Endothelial cell of umbilical vein (primary cell): ENCODE measurements around the gene DSG2. TPM values are rescaled to one million over a fixed set of nuclear protein-coding genes. Genes with fewer than 3 reads are reported as not detected.

ENCODE experiments used
- BruUV-seq: library from RNA; stranded (reverse); fragments of 400-500 nt; replicated peaks from 2 replicates; lab custom pipeline; 2021; lab: Mats Ljungman, UMichigan
- CTCF ChIA-PET: fragments of 300-600, 350-600 bp; sonication (Branson Sonifier 250); formaldehyde crosslinking; loops from one replicate; lab custom pipeline; 2021; ENCODE audit warnings: antibody characterized with exemption, inconsistent platforms; lab: Charles Lee
- POLR2A ChIA-PET: fragments of 300-600, 350-600 bp; sonication (Branson Sonifier 250); formaldehyde crosslinking; loops from one replicate; lab custom pipeline; 2021; ENCODE audit warnings: antibody characterized with exemption, inconsistent platforms; lab: Charles Lee
- DNase-seq: peaks from one replicate; pipeline ENCODE4 v3.0.0-alpha.2; 2011; ENCODE audit warnings: low read depth, low spot score
- FAIRE-seq: peaks from 2 replicates; lab custom pipeline; 2011; peaks lifted over from hg19 to GRCh38; lab: Jason Lieb, UNC
- H2AFZ ChIP-seq: 2 replicates; pipeline ENCODE4 v1.6.0; 2012; ENCODE audit warnings: low read depth, low read length, control low read depth, inconsistent platforms
- H3K27ac ChIP-seq: 2 replicates; pipeline ENCODE4 v1.5.1; 2011; ENCODE audit warnings: low read depth, mild to moderate bottlenecking, control low read depth, low read length, moderate library complexity; ENCODE audit not compliant: insufficient read depth
- H3K27me3 ChIP-seq, 2 experiments: 2 replicates each; pipeline versions ENCODE4 v1.6.0 to v1.6.1; 2011; ENCODE audit warnings: low read length in 2 of 2, mixed read lengths in 1 of 2; ENCODE audit not compliant: control insufficient read depth in 2 of 2, insufficient read depth in 2 of 2
- H3K36me3 ChIP-seq, 2 experiments: 2 replicates in 1 of 2; 3 replicates in 1 of 2; pipeline ENCODE4 v1.5.1; 2011; ENCODE audit warnings: low read length in 2 of 2, mild to moderate bottlenecking in 1 of 2, moderate library complexity in 1 of 2; ENCODE audit not compliant: control insufficient read depth in 2 of 2, insufficient read depth in 2 of 2; ENCODE audit errors: extremely low read depth in 1 of 2
- H3K4me1 ChIP-seq: 3 replicates; pipeline ENCODE4 v1.5.1; 2011; ENCODE audit warnings: mild to moderate bottlenecking, low read length; ENCODE audit not compliant: control insufficient read depth, insufficient read depth; ENCODE audit errors: extremely low read depth
- H3K4me2 ChIP-seq: 2 replicates; pipeline ENCODE4 v1.6.1; 2011; ENCODE audit warnings: low read length, control low read depth, mixed read lengths; ENCODE audit not compliant: insufficient read depth
- H3K4me3 ChIP-seq, 3 experiments: fragments of 200-600 bp in 1 of 3; sonication (generic), shearing (Covaris generic) in 1 of 3; replicated peaks in 1 of 3; 2 replicates each; pipeline ENCODE4 v1.5.1; 2011 to 2016; ENCODE audit warnings: control low read depth in 3 of 3, low read length in 3 of 3, mild to moderate bottlenecking in 2 of 3, inconsistent platforms in 1 of 3, low read depth in 1 of 3, moderate library complexity in 1 of 3; ENCODE audit not compliant: insufficient read depth in 1 of 3
- H3K79me2 ChIP-seq: 2 replicates; pipeline ENCODE4 v1.6.0; 2012; ENCODE audit warnings: low read length, inconsistent platforms; ENCODE audit not compliant: control insufficient read depth, insufficient read depth
- H3K9ac ChIP-seq: replicated peaks from 2 replicates; pipeline ENCODE3; 2011; ENCODE audit warnings: low read length, control low read depth; ENCODE audit not compliant: insufficient read depth; ENCODE audit errors: extremely low read depth
- H3K9me1 ChIP-seq: replicated peaks from 3 replicates; pipeline ENCODE4 v1.6.0; 2011; ENCODE audit warnings: mild to moderate bottlenecking, low read length; ENCODE audit not compliant: control insufficient read depth, insufficient read depth; ENCODE audit errors: extremely low read depth
- H3K9me3 ChIP-seq: replicated peaks from 2 replicates; pipeline ENCODE4 v1.5.1; 2012; ENCODE audit warnings: low read length, inconsistent platforms; ENCODE audit not compliant: control insufficient read depth, insufficient read depth
- H4K20me1 ChIP-seq: replicated peaks from 2 replicates; pipeline ENCODE3; 2011; ENCODE audit warnings: mild to moderate bottlenecking, low read length; ENCODE audit not compliant: control insufficient read depth, insufficient read depth; ENCODE audit errors: extremely low read depth
- CTCF ChIP-seq, 2 donors: IDR thresholded peaks; 1 replicate in 1 of 2; 2 replicates in 1 of 2; pipeline ENCODE4 v1.5.1; 2011; ENCODE audit warnings: low read length in 2 of 2, mild to moderate bottlenecking in 2 of 2, moderate library complexity in 2 of 2, control low read depth in 1 of 2, inconsistent platforms in 1 of 2, low read depth in 1 of 2; ENCODE audit not compliant: insufficient read depth in 1 of 2; ENCODE audit errors: extremely low read depth in 1 of 2
- EZH2 ChIP-seq: IDR thresholded peaks from 2 replicates; pipeline ENCODE4 v1.6.1; 2012; ENCODE audit warnings: borderline replicate concordance, low read depth, mild to moderate bottlenecking, moderate library complexity, low read length, inconsistent platforms; ENCODE audit not compliant: severe bottlenecking
- FOS ChIP-seq: IDR thresholded peaks from 2 replicates; pipeline ENCODE4 v1.6.1; 2011; ENCODE audit warnings: mild to moderate bottlenecking, low read length, moderate library complexity, borderline replicate concordance; ENCODE audit not compliant: insufficient read depth
- GATA2 ChIP-seq: IDR thresholded peaks from 2 replicates; pipeline ENCODE4 v1.7.0; 2011; ENCODE audit warnings: low read depth, mild to moderate bottlenecking, moderate library complexity, mixed read lengths, low read length; ENCODE audit not compliant: insufficient read length, insufficient read depth
- JUN ChIP-seq: IDR thresholded peaks from 2 replicates; pipeline ENCODE4 v1.6.1; 2011; ENCODE audit warnings: borderline replicate concordance, low read depth; ENCODE audit not compliant: insufficient read length, insufficient read depth
- MAX ChIP-seq: IDR thresholded peaks from 2 replicates; pipeline ENCODE4 v1.6.1; 2011; ENCODE audit not compliant: insufficient read depth, insufficient read length
- MYC ChIP-seq: IDR thresholded peaks from one replicate; pipeline ENCODE4 v1.6.1; 2011; ENCODE audit warnings: mild to moderate bottlenecking, low read depth, low read length
- POLR2A ChIP-seq: IDR thresholded peaks from 2 replicates; pipeline ENCODE4 v1.6.1; 2012; ENCODE audit warnings: low read depth, mild to moderate bottlenecking, control low read depth, low read length
- POLR2AphosphoS5 ChIP-seq: IDR thresholded peaks from 2 replicates; pipeline ENCODE4 v1.6.1; 2012; ENCODE audit warnings: low read depth, mild to moderate bottlenecking, control low read depth, low read length, moderate library complexity; ENCODE audit not compliant: insufficient read depth
- dilution Hi-C: fragments of 300-500 bp; cut with MboI; formaldehyde crosslinking; loops from one replicate; pipeline ENCODE4 v1.15.0; 2019; ENCODE audit warnings: low sequenced_read_pairs; ENCODE audit not compliant: extremely low pct_ligation_motif_present
- intact Hi-C: fragments of 100-400 bp; cut with micrococcal nuclease; formaldehyde crosslinking; loops from one replicate; pipeline ENCODE4 v1.10.0; 2022
- polyA plus RNA-seq, 4 experiments: library from polyadenylated mRNA; depleted of rRNA in 3 of 4; stranded (reverse) in 3 of 4; unstranded in 1 of 4; fragments of >200 nt; gene quantifications; 2 replicates each; pipeline versions ENCODE4 v1.2.1 to v1.2.3, GENCODE V29; 2011 to 2012; ENCODE audit warnings: missing spikeins in 1 of 4
- total RNA-seq: library from RNA; stranded (reverse); gene quantifications from 2 replicates; pipeline ENCODE4 v1.2.3, GENCODE V29; 2021

The DSG2 gene
- total and polyA plus RNA-seq, 2 donors (not counting 3 experiments of a cell fraction or from before 2014, with no cell fraction given): 0.04 TPM

GRCh38 chr18:31533236-31533635 is 35.3 kb downstream of the DSG2 start:
- Histone ChIP-seq H3K4me1 (no peaks in the 10 kb centered on the region), H3K9me3 (no peaks in the 10 kb centered on the region), H3K79me2 (no peaks in the 10 kb centered on the region), H3K36me3 (no peaks in the 10 kb centered on the region), H3K4me2 (no peak overlapping the region), H2AFZ (no peak overlapping the region), H3K9me1 (no peaks in the 10 kb centered on the region), H4K20me1 (no peaks in the 10 kb centered on the region), H3K4me3 (no peak overlapping the region), H3K27me3 (no peaks in the 10 kb centered on the region), H3K27ac (no peak overlapping the region), H3K9ac (no peak overlapping the region)
- no peak for DNase-seq
- ChIA-PET CTCF (interaction anchor here (1.1 kb wide), 1 partner anchor 10 kb away, joined by 3 read pairs; no protein-coding TSS in a partner anchor), POLR2A (no interaction called here)
- dilution Hi-C loops: no loop called here
- no TSS peak for BruUV-seq
- intact Hi-C loops: no loop called here
- TF ChIP-seq POLR2AphosphoS5: no peak
- TF ChIP-seq GATA2: no peak
- TF ChIP-seq POLR2A: no peak
- no peak for TF ChIP-seq FOS
- TF ChIP-seq EZH2: no peak
- no peak for TF ChIP-seq MYC
- TF ChIP-seq MAX: no peak
- TF ChIP-seq JUN: no peak
- TF ChIP-seq CTCF (IDR thresholded peaks at IDR 0.05; ENCODE audit: extremely low read depth in 1 of 2, insufficient read depth in 1 of 2, low read depth in 1 of 2, low read length in 2 of 2): no peak
- no peak for FAIRE-seq
